ENCODE results near the gene ZSWIM6. TPM values are rescaled to one million over a fixed set of nuclear protein-coding genes. Genes with fewer than 3 reads are reported as not detected.
"Not testable (repeated sequence)": the region's sequence is repeated elsewhere in the genome, so short reads cannot be mapped to it uniquely, and the experiment has no call there.

The ZSWIM6 gene
- total RNA-seq, 1 donor from 2014 or later: 20.7 TPM

DNA sequence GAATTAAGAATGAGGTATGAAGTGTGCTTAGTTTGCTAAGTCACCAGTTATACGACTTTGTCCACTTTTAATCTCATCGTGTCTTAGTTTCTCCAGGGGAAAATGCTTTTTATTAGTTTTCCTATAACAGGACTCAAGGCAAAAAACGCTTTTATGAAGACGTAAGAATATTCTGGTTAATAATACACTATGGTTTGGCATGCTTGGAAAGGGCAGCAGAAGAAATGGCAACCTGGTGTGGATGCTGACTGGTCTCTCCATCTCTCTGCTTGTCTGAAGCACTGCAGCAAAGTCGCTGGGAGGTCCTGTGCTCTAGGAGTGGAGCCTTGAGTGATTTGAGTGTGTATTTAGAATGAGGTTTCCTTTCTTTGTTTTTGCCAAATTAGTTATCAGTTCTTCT, 78.8 kb downstream of the ZSWIM6 start:
- H3K4me1 Mint-ChIP-seq (ENCODE audit: unreplicated experiment): peaks cover 62% of the 10 kb centered on the region
- peaks cover 3% of the 10 kb centered on the region for H3K36me3 Mint-ChIP-seq (ENCODE audit: unreplicated experiment)
- H3K27me3 Mint-ChIP-seq (ENCODE audit: unreplicated experiment): no peaks in the 10 kb centered on the region
- DNase-seq (ENCODE audit: extremely low spot score, unreplicated experiment): no peak
- no peak overlapping the region for H3K4me3 Mint-ChIP-seq (ENCODE audit: unreplicated experiment)
- TF ChIP-seq, protein P1, sequence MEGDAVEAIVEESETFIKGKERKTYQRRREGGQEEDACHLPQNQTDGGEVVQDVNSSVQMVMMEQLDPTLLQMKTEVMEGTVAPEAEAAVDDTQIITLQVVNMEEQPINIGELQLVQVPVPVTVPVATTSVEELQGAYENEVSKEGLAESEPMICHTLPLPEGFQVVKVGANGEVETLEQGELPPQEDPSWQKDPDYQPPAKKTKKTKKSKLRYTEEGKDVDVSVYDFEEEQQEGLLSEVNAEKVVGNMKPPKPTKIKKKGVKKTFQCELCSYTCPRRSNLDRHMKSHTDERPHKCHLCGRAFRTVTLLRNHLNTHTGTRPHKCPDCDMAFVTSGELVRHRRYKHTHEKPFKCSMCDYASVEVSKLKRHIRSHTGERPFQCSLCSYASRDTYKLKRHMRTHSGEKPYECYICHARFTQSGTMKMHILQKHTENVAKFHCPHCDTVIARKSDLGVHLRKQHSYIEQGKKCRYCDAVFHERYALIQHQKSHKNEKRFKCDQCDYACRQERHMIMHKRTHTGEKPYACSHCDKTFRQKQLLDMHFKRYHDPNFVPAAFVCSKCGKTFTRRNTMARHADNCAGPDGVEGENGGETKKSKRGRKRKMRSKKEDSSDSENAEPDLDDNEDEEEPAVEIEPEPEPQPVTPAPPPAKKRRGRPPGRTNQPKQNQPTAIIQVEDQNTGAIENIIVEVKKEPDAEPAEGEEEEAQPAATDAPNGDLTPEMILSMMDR (IDR thresholded peaks at IDR 0.05): no peak
- no peaks in the 10 kb centered on the region for H3K9me3 Mint-ChIP-seq (ENCODE audit: unreplicated experiment)
- H3K27ac Mint-ChIP-seq (ENCODE audit: unreplicated experiment): peak overlapping the region; percentile 89

GRCh38 chr5:61412361-61412760, 80.3 kb downstream of the ZSWIM6 start:
- TF ChIP-seq, protein P1 (IDR thresholded peaks at IDR 0.05): no peak
- Mint-ChIP-seq H3K4me3 (ENCODE audit: unreplicated experiment) (no peak overlapping the region), H3K27ac (ENCODE audit: unreplicated experiment) (no peak overlapping the region), H3K9me3 (ENCODE audit: unreplicated experiment) (no peaks in the 10 kb centered on the region), H3K36me3 (ENCODE audit: unreplicated experiment) (peaks cover 3% of the 10 kb centered on the region), H3K4me1 (ENCODE audit: unreplicated experiment) (peaks cover 74% of the 10 kb centered on the region), H3K27me3 (ENCODE audit: unreplicated experiment) (no peaks in the 10 kb centered on the region)
- no peak for DNase-seq (ENCODE audit: extremely low spot score, unreplicated experiment)

GRCh38 chr5:61413205-61413604, 81.1 kb downstream of the ZSWIM6 start:
- not testable (repeated sequence) for H3K9me3 Mint-ChIP-seq (ENCODE audit: unreplicated experiment); DNase-seq (ENCODE audit: extremely low spot score, unreplicated experiment); H3K36me3 Mint-ChIP-seq (ENCODE audit: unreplicated experiment); H3K27me3 Mint-ChIP-seq (ENCODE audit: unreplicated experiment); H3K4me3 Mint-ChIP-seq (ENCODE audit: unreplicated experiment); H3K27ac Mint-ChIP-seq (ENCODE audit: unreplicated experiment)
- peaks cover 74% of the 10 kb centered on the region for H3K4me1 Mint-ChIP-seq (ENCODE audit: unreplicated experiment)

DNA sequence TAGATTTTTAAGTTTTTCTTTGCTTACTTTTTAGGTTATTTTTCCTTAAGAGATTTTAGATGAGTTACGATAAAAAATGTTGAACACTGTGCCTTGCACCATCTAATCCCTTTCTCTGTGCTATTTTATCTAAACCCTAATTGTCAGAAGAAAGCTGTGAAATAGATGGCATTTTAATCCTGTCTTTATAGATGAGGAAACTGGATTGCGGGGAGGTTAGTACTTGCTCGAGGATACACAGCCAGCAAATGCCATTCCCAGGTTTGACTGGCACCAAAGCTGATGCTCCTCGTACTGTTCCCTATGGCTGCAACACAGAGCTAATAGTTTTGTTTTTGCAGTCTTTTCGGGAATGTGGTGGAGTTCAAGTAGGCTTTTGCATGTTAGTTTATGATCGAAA, 82.7 kb downstream of the ZSWIM6 start:
- no peak for DNase-seq (ENCODE audit: extremely low spot score, unreplicated experiment)
- Mint-ChIP-seq H3K27ac (ENCODE audit: unreplicated experiment) (no peak overlapping the region), H3K36me3 (ENCODE audit: unreplicated experiment) (peaks cover 3% of the 10 kb centered on the region), H3K4me3 (ENCODE audit: unreplicated experiment) (no peak overlapping the region), H3K9me3 (ENCODE audit: unreplicated experiment) (no peaks in the 10 kb centered on the region), H3K27me3 (ENCODE audit: unreplicated experiment) (no peaks in the 10 kb centered on the region), H3K4me1 (ENCODE audit: unreplicated experiment) (peaks cover 58% of the 10 kb centered on the region)
- TF ChIP-seq, protein P1 (IDR thresholded peaks at IDR 0.05): no peak

DNA sequence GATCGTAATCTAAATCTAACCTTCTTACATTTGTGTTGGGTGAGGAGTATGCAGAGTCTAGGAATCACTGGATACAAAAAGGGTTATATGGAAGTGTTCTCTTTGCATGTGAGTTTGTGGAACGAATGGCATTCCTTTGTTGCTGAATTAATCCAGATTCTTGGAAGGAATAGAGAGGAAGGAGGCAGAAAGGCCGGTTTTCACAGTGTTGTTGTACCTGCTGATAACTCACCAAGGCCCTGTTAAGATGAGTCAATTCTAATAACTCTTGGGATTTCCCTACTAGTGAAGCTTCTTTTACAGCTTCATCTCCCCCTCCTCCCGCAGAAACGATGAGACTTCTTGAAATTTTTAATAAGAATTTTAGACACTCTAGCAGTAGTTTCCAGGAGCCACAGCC, 84.0 kb downstream of the ZSWIM6 start:
- peaks cover 3% of the 10 kb centered on the region for H3K36me3 Mint-ChIP-seq (ENCODE audit: unreplicated experiment)
- TF ChIP-seq, protein P1 (IDR thresholded peaks at IDR 0.05): no peak
- H3K4me3 Mint-ChIP-seq (ENCODE audit: unreplicated experiment): no peak overlapping the region
- DNase-seq (ENCODE audit: extremely low spot score, unreplicated experiment): no peak
- no peak overlapping the region for H3K27ac Mint-ChIP-seq (ENCODE audit: unreplicated experiment)
- H3K4me1 Mint-ChIP-seq (ENCODE audit: unreplicated experiment): peaks cover 50% of the 10 kb centered on the region
- no peaks in the 10 kb centered on the region for H3K27me3 Mint-ChIP-seq (ENCODE audit: unreplicated experiment)
- H3K9me3 Mint-ChIP-seq (ENCODE audit: unreplicated experiment): no peaks in the 10 kb centered on the region

- H3K27me3 Mint-ChIP-seq (ENCODE audit: unreplicated experiment): no peaks in the 10 kb centered on the region
- peaks cover 48% of the 10 kb centered on the region for H3K4me1 Mint-ChIP-seq (ENCODE audit: unreplicated experiment)
- H3K36me3 Mint-ChIP-seq (ENCODE audit: unreplicated experiment): peaks cover 3% of the 10 kb centered on the region
- TF ChIP-seq, protein P1 (IDR thresholded peaks at IDR 0.05): no peak
- H3K4me3 Mint-ChIP-seq (ENCODE audit: unreplicated experiment): no peak overlapping the region
- no peak for DNase-seq (ENCODE audit: extremely low spot score, unreplicated experiment)
- peaks cover under 1% of the 10 kb centered on the region for H3K9me3 Mint-ChIP-seq (ENCODE audit: unreplicated experiment)
- H3K27ac Mint-ChIP-seq (ENCODE audit: unreplicated experiment): peak overlapping the region; percentile 20
Measured at GRCh38 chr5:61416420-61416819, 84.4 kb downstream of the ZSWIM6 start.

All from osteocyte (in vitro differentiated cells).